HepG2 (cell line): ENCODE results near the gene NDOR1. TPM values are rescaled to one million over a fixed set of nuclear protein-coding genes. Genes with fewer than 3 reads are reported as not detected.
A peak's percentile ranks its signal among the peaks of the same experiment; 100 is the strongest.

ENCODE experiments used
- ATAC-seq: fragments of 200-7000 bp; cut with Tn5 transposase; 3 replicates; pipeline ENCODE4 v1.9.1; 2020; ENCODE audit warnings: mild to moderate bottlenecking, moderate library complexity
- BruUV-seq: library from RNA; stranded (reverse); fragments of 400-500 nt; replicated peaks from 2 replicates; lab custom pipeline; 2021; lab: Mats Ljungman, UMichigan
- CTCF ChIA-PET: fragments of 300-600 bp; formaldehyde crosslinking; extraction: SDS; loops from one replicate; lab custom pipeline; 2021; ENCODE audit warnings: low total read pairs, inconsistent platforms, low intra/inter-chr PET ratio; lab: Yijun Ruan, JAX
- POLR2A ChIA-PET: fragments of 350-600 bp; sonication (Branson Sonifier 250); formaldehyde crosslinking; loops from one replicate; lab custom pipeline; 2020; ENCODE audit warnings: antibody characterized with exemption, inconsistent platforms; lab: Yijun Ruan, JAX
- DNase-seq: peaks from one replicate; pipeline ENCODE4 v3.0.0-alpha.2; 2015; ENCODE audit warnings: low spot score
- FAIRE-seq: peaks from 3 replicates; lab custom pipeline; 2011; peaks lifted over from hg19 to GRCh38; lab: Jason Lieb, UNC
- H2AFZ ChIP-seq: one replicate; pipeline ENCODE4 v1.6.1; 2011; ENCODE audit warnings: low read length, inconsistent platforms
- H3K27ac ChIP-seq: fragments of 300-600 bp; 3 replicates; pipeline ENCODE4 v1.8.0; 2011; ENCODE audit warnings: mixed run types, mild to moderate bottlenecking, mixed read lengths, low read length, inconsistent platforms; ENCODE audit not compliant: insufficient read depth; ENCODE audit errors: extremely low read length
- H3K27me3 ChIP-seq, 2 experiments: fragments of 200-600 bp in 1 of 2; 2 replicates in 1 of 2; 3 replicates in 1 of 2; pipeline versions ENCODE4 v1.6.0 to v1.8.0; 2011; ENCODE audit warnings: low read length in 2 of 2, mild to moderate bottlenecking in 2 of 2, moderate library complexity in 2 of 2, inconsistent platforms in 1 of 2; ENCODE audit not compliant: insufficient read depth in 2 of 2, control insufficient read depth in 1 of 2
- H3K36me3 ChIP-seq, 2 experiments: fragments of 200-600 bp in 1 of 2; replicated peaks in 1 of 2; 2 replicates in 1 of 2; 3 replicates in 1 of 2; pipeline versions ENCODE4 v1.5.1 to v1.8.0; 2011; ENCODE audit warnings: low read length in 2 of 2, inconsistent platforms in 1 of 2; ENCODE audit not compliant: insufficient read depth in 2 of 2, control insufficient read depth in 1 of 2
- H3K4me1 ChIP-seq: 2 replicates; pipeline ENCODE4 v1.5.1; 2012; ENCODE audit warnings: low read length, inconsistent platforms; ENCODE audit not compliant: insufficient read depth
- H3K4me2 ChIP-seq: 2 replicates; pipeline ENCODE4 v1.6.0; 2011; ENCODE audit warnings: low read depth, low read length, inconsistent platforms
- H3K4me3 ChIP-seq, 3 experiments: fragments of 200-600 bp in 1 of 3; sonication (generic), shearing (Covaris generic) in 1 of 3; replicated peaks in 1 of 3; 2 replicates each; pipeline ENCODE4 v1.5.1; 2011 to 2016; ENCODE audit warnings: low read length in 3 of 3, inconsistent platforms in 2 of 3, low read depth in 2 of 3, mild to moderate bottlenecking in 2 of 3, control low read depth in 1 of 3, mixed read lengths in 1 of 3; ENCODE audit not compliant: insufficient read depth in 1 of 3
- H3K79me2 ChIP-seq: one replicate; pipeline ENCODE4 v1.6.1; 2011; ENCODE audit warnings: low read length, inconsistent platforms; ENCODE audit not compliant: insufficient read depth
- H3K9ac ChIP-seq: 2 replicates; pipeline ENCODE4 v1.6.0; 2011; ENCODE audit warnings: mild to moderate bottlenecking, low read depth, low read length, inconsistent platforms; ENCODE audit not compliant: insufficient read depth
- H3K9me3 ChIP-seq: 2 replicates; pipeline ENCODE4 v1.5.1; 2012; ENCODE audit warnings: mild to moderate bottlenecking, low read length
- H4K20me1 ChIP-seq: 2 replicates; pipeline ENCODE4 v1.6.0; 2011; ENCODE audit warnings: inconsistent platforms, mild to moderate bottlenecking, low read length, moderate library complexity; ENCODE audit not compliant: insufficient read depth
- GFI1 ChIP-seq: sonication (generic); formaldehyde crosslinking; IDR thresholded peaks from 2 replicates; pipeline ENCODE4 v1.5.0; 2020; ENCODE audit warnings: missing genetic modification reagents, mild to moderate bottlenecking, borderline replicate concordance
- RARA ChIP-seq: IDR thresholded peaks from 2 replicates; pipeline ENCODE4 v1.6.1; 2016; ENCODE audit warnings: missing genetic modification reagents, missing compliant biosample characterization
- SMAD3 ChIP-seq: sonication (generic); formaldehyde crosslinking; IDR thresholded peaks from 2 replicates; pipeline ENCODE4 v1.4.0; 2020; ENCODE audit warnings: missing genetic modification reagents
- SOX6 ChIP-seq, 2 experiments: fragments of 450-650 bp in 1 of 2; sonication (generic) in 1 of 2; formaldehyde crosslinking in 1 of 2; IDR thresholded peaks; 2 replicates each; pipeline versions ENCODE4 v1.4.0 to v1.6.1; 2017 to 2020; ENCODE audit warnings: antibody characterized with exemption in 1 of 2, mild to moderate bottlenecking in 1 of 2, missing genetic modification reagents in 1 of 2
- ZFY ChIP-seq: sonication (generic); formaldehyde crosslinking; IDR thresholded peaks from 2 replicates; pipeline ENCODE4 v1.4.0; 2020; ENCODE audit warnings: missing genetic modification reagents
- ZMYM3 ChIP-seq: sonication (generic); formaldehyde crosslinking; IDR thresholded peaks from 2 replicates; pipeline ENCODE4 v1.5.1; 2020; ENCODE audit warnings: mild to moderate bottlenecking, missing genetic modification reagents
- ZNF281 ChIP-seq: sonication (generic); formaldehyde crosslinking; IDR thresholded peaks from 2 replicates; pipeline ENCODE4 v1.4.0; 2020; ENCODE audit warnings: missing genetic modification reagents, borderline replicate concordance
- ZNF317 ChIP-seq: sonication (generic); formaldehyde crosslinking; IDR thresholded peaks from 2 replicates; pipeline ENCODE4 v1.5.0; 2020; ENCODE audit warnings: mild to moderate bottlenecking, missing genetic modification reagents
- ZNF331 ChIP-seq: sonication (generic); formaldehyde crosslinking; IDR thresholded peaks from 2 replicates; pipeline ENCODE4 v1.4.0; 2020; ENCODE audit warnings: missing genetic modification reagents
- ZNF782 ChIP-seq: sonication (generic); formaldehyde crosslinking; IDR thresholded peaks from 2 replicates; pipeline ENCODE4 v1.4.0; 2020; ENCODE audit warnings: missing genetic modification reagents, mild to moderate bottlenecking, borderline replicate concordance
- WGBS: methylation state at CpG from one replicate; pipeline ENCODE4 v1.1.6; 2017; ENCODE audit warnings: low lambda C conversion rate; 5-methylcytosine and 5-hydroxymethylcytosine counted together
- in situ Hi-C: cut with HindIII; loops from 2 replicates; pipeline ENCODE4 v1.10.0; 2017; ENCODE audit warnings: low pct_unique_long_range_greater_than_20kb; ENCODE audit not compliant: extremely low pct_ligation_motif_present
- intact Hi-C: fragments of 100-400 bp; cut with micrococcal nuclease; formaldehyde crosslinking; loops from one replicate; pipeline ENCODE4 v1.10.0; 2022; ENCODE audit not compliant: unreplicated experiment
- polyA plus RNA-seq, 8 experiments: library from polyadenylated mRNA; depleted of rRNA in 3 of 8; stranded (reverse) in 7 of 8; unstranded in 1 of 8; fragments of >200 nt; fragmentation: Illumina TruSeq in 4 of 8; extraction: Trizol in 4 of 8; gene quantifications; 2 replicates each; pipeline versions ENCODE4 v1.2.1 to v1.2.3, GENCODE V29; 2011 to 2016; ENCODE audit warnings: low read depth in 4 of 8, missing spikeins in 1 of 8, mixed read lengths in 1 of 8; ENCODE audit not compliant: insufficient read depth in 1 of 8
- total RNA-seq, 5 experiments: library from RNA; depleted of rRNA; stranded (reverse); fragments of >200 nt; fragmentation: Illumina TruSeq; extraction: Trizol; gene quantifications; 2 replicates each; pipeline ENCODE4 v1.2.3, GENCODE V29; 2016; ENCODE audit warnings: low read depth in 1 of 5
- TF ChIP-seq, protein P1 (sequence below): sonication (generic); formaldehyde crosslinking; IDR thresholded peaks from 2 replicates; pipeline ENCODE4 v1.5.1; 2020; ENCODE audit warnings: mild to moderate bottlenecking, missing genetic modification reagents, moderate library complexity
- TF ChIP-seq, protein P2 (sequence below): sonication (generic); formaldehyde crosslinking; IDR thresholded peaks from 2 replicates; pipeline ENCODE4 v1.5.1; 2020; ENCODE audit warnings: mild to moderate bottlenecking, missing genetic modification reagents, moderate library complexity

Gene NDOR1
- total and polyA plus RNA-seq, 2 of the 13 experiments (the other 11 are each of a cell fraction or from before 2014, with no cell fraction given) = 3.6 to 8.7 TPM

GRCh38 chr9:137247135-137247915, 41.8 kb downstream of the NDOR1 start:
- Histone ChIP-seq H3K27ac (no peak overlapping the region), H4K20me1 (peaks cover 19% of the 10 kb centered on the region), H3K36me3 (peaks cover 4 to 13% of the 10 kb centered on the region in 2 experiments; a peak in 4 of 5 replicates), H3K79me2 (peaks cover 16% of the 10 kb centered on the region), H3K27me3 (peaks cover 2 to 9% of the 10 kb centered on the region in 2 experiments; a peak in 2 of 5 replicates), H3K4me3 (peak overlapping the region; percentile 7 to 64 (median 18); a peak in 2 of 6 replicates), H3K4me1 (peaks cover 86% of the 10 kb centered on the region), H3K4me2 (peak overlapping the region; percentile 87), H3K9me3 (no peaks in the 10 kb centered on the region), H2AFZ (no peak overlapping the region), H3K9ac (peak overlapping the region; percentile 7; the same call in 1 of the 2 replicates)
- POLR2A ChIA-PET = interaction anchor here (0.5 to 1.3 kb wide), 4 partner anchors 30 to 96 kb away, joined by 3 to 8 read pairs (median 4); partner anchors contain the start of genes TOR4A and TPRN
- ATAC-seq = peak; percentile 2; the same call in 2 of the 3 replicates
- no peak for FAIRE-seq
- CTCF ChIA-PET = interaction anchor here (1.1 kb wide), 1 partner anchor 11 kb away, joined by 3 read pairs; no protein-coding TSS in a partner anchor
- intact Hi-C loops = no loop called here
- BruUV-seq = no TSS peak
- 5% methylated on average over 15 of the region's 20 CpGs for WGBS
- in situ Hi-C loops = no loop called here
- no peak for DNase-seq
- TF ChIP-seq GFI1 (CRISPR knock-in tag) (no peak), RARA (CRISPR knock-in tag) (peak; percentile 16; the same call in 1 of the 2 replicates), ZNF317 (CRISPR knock-in tag) (no peak), ZNF281 (CRISPR knock-in tag) (no peak), ZNF782 (CRISPR knock-in tag) (no peak), ZFY (CRISPR knock-in tag) (peak; percentile 42; the same call in 1 of the 2 replicates), ZNF331 (CRISPR knock-in tag) (no peak), SMAD3 (no peak), ZMYM3 (CRISPR knock-in tag) (no peak), SOX6 (IDR thresholded peaks at IDR 0.05) (no peak), SOX6 (CRISPR knock-in tag; IDR thresholded peaks at IDR 0.05) (0 out of 2 replicates have a peak, but pooled peaks have one; percentile 7)
- TF ChIP-seq, protein P1, sequence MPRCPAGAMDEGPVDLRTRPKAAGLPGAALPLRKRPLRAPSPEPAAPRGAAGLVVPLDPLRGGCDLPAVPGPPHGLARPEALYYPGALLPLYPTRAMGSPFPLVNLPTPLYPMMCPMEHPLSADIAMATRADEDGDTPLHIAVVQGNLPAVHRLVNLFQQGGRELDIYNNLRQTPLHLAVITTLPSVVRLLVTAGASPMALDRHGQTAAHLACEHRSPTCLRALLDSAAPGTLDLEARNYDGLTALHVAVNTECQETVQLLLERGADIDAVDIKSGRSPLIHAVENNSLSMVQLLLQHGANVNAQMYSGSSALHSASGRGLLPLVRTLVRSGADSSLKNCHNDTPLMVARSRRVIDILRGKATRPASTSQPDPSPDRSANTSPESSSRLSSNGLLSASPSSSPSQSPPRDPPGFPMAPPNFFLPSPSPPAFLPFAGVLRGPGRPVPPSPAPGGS (CRISPR knock-in tag) = no peak
- TF ChIP-seq, protein P2, sequence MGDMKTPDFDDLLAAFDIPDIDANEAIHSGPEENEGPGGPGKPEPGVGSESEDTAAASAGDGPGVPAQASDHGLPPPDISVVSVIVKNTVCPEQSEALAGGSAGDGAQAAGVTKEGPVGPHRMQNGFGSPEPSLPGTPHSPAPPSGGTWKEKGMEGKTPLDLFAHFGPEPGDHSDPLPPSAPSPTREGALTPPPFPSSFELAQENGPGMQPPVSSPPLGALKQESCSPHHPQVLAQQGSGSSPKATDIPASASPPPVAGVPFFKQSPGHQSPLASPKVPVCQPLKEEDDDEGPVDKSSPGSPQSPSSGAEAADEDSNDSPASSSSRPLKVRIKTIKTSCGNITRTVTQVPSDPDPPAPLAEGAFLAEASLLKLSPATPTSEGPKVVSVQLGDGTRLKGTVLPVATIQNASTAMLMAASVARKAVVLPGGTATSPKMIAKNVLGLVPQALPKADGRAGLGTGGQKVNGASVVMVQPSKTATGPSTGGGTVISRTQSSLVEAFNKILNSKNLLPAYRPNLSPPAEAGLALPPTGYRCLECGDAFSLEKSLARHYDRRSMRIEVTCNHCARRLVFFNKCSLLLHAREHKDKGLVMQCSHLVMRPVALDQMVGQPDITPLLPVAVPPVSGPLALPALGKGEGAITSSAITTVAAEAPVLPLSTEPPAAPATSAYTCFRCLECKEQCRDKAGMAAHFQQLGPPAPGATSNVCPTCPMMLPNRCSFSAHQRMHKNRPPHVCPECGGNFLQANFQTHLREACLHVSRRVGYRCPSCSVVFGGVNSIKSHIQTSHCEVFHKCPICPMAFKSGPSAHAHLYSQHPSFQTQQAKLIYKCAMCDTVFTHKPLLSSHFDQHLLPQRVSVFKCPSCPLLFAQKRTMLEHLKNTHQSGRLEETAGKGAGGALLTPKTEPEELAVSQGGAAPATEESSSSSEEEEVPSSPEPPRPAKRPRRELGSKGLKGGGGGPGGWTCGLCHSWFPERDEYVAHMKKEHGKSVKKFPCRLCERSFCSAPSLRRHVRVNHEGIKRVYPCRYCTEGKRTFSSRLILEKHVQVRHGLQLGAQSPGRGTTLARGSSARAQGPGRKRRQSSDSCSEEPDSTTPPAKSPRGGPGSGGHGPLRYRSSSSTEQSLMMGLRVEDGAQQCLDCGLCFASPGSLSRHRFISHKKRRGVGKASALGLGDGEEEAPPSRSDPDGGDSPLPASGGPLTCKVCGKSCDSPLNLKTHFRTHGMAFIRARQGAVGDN (CRISPR knock-in tag) = peak; percentile 59
